ENCODE results near the gene PCSK6. TPM values are rescaled to one million over a fixed set of nuclear protein-coding genes. Genes with fewer than 3 reads are reported as not detected.

PCSK6 gene
- total RNA-seq, 3 donors from 2014 or later: 7.2 to 19.7 (median 18.0) TPM

DNA sequence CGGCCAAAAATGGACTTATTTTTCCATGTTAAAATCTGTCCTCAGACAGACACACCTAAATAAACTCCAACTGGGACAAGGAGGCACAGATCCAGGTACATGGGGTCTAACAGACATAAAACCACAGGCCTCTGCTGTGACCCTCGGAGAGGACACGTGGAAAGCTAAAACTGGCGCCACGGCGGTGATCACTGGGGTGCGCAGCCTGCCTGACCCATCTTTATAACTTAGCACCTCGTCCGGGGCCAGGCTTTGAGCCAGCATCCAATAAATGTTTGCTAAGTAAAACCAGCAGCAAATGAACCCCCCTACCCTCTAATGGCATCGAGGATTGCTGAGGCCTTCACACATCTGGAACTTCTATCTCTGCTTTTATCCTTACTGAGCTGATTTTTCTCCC, 15.3 kb downstream of the PCSK6 start:
- Histone ChIP-seq H3K4me1 (no peaks in the 10 kb centered on the region), H3K9me3 (no peaks in the 10 kb centered on the region), H3K4me3 (no peak overlapping the region), H3K36me3 (no peaks in the 10 kb centered on the region), H3K27me3 (no peaks in the 10 kb centered on the region), H3K27ac (no peak overlapping the region)
- no peak for DNase-seq (ENCODE audit: low spot score in 2 of 2)
- intact Hi-C loops (cut with DNase I; ENCODE audit: low total_unique reads): no loop called here
- TF ChIP-seq POLR2AphosphoS5 (IDR thresholded peaks at IDR 0.05) (no peak), POLR2A (IDR thresholded peaks at IDR 0.05) (no peak)
- TF ChIP-seq, protein P1, sequence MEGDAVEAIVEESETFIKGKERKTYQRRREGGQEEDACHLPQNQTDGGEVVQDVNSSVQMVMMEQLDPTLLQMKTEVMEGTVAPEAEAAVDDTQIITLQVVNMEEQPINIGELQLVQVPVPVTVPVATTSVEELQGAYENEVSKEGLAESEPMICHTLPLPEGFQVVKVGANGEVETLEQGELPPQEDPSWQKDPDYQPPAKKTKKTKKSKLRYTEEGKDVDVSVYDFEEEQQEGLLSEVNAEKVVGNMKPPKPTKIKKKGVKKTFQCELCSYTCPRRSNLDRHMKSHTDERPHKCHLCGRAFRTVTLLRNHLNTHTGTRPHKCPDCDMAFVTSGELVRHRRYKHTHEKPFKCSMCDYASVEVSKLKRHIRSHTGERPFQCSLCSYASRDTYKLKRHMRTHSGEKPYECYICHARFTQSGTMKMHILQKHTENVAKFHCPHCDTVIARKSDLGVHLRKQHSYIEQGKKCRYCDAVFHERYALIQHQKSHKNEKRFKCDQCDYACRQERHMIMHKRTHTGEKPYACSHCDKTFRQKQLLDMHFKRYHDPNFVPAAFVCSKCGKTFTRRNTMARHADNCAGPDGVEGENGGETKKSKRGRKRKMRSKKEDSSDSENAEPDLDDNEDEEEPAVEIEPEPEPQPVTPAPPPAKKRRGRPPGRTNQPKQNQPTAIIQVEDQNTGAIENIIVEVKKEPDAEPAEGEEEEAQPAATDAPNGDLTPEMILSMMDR (IDR thresholded peaks at IDR 0.05): no peak

DNA sequence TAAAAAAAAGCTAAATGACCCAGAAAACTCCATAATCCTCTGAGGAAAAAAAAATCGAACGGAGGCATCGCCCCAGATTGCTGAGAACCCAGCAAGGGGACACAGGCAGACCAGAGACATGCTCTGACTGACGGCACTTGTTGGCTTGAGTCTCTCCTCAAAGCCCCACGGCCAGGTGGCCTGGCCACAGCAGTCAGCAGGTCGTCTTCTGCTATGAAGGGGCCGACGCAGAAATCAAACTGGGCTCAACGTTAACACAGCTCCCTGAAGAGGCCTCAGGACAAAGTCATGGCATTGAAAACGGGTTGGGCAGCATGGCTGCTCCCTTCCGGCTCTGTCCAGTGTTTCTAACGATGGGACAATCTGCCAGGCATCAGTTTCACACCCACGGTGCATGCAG, 17.5 kb downstream of the PCSK6 start:
- no peaks in the 10 kb centered on the region for H3K27me3 ChIP-seq
- H3K27ac ChIP-seq: no peak overlapping the region
- H3K36me3 ChIP-seq: no peaks in the 10 kb centered on the region
- intact Hi-C loops (cut with DNase I; ENCODE audit: low total_unique reads): no loop called here
- H3K9me3 ChIP-seq: no peaks in the 10 kb centered on the region
- H3K4me1 ChIP-seq: no peaks in the 10 kb centered on the region
- DNase-seq (ENCODE audit: low spot score in 2 of 2): no peak
- no peak overlapping the region for H3K4me3 ChIP-seq
- TF ChIP-seq POLR2A (IDR thresholded peaks at IDR 0.05) (no peak), POLR2AphosphoS5 (IDR thresholded peaks at IDR 0.05) (no peak)
- TF ChIP-seq, protein P1 (IDR thresholded peaks at IDR 0.05): no peak

DNA sequence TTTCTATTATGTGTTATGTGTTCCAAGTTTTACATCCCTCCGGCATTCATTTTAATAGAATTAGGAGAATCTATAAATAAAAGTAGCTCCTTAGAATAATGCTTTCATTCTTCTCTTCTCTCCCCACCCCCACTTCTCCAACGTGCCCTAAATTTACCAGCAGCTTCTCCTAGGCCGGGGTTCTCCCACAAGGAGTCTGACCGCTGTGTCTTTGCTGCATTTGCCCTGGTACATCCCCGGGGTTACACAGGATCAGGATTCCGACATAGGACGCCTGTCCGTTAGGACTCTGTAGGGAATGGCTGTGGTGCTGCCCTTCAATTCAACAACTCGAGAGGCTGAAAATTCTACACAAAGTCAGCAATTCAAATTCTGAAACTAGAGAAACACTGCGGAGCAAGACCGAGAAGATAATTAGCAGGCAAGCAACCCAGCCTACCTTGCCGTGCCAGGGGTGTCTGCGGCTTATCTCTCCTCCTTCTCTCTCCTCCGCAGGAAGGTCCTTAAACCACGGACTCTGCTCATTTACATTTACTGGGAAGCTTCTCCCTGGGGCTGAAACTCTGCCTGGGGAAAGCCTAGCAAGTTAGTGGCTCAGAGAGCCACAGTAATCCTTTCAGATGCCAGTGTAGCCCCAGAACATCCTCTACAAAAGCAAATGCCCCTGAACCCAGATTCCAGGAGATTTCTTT, 18.8 kb downstream of the PCSK6 start:
- H3K4me3 ChIP-seq: peak overlapping the region in 2 of 3 donors; percentile 6 to 16
- no peak for TF ChIP-seq POLR2AphosphoS5 (IDR thresholded peaks at IDR 0.05)
- TF ChIP-seq, protein P1 (IDR thresholded peaks at IDR 0.05): no peak
- TF ChIP-seq POLR2A (IDR thresholded peaks at IDR 0.05): no peak
- H3K4me1 ChIP-seq: no peaks in the 10 kb centered on the region
- intact Hi-C loops (cut with DNase I; ENCODE audit: low total_unique reads): no loop called here
- H3K27ac ChIP-seq: no peak overlapping the region
- H3K9me3 ChIP-seq: no peaks in the 10 kb centered on the region
- DNase-seq (ENCODE audit: low spot score in 2 of 2): no peak
- H3K36me3 ChIP-seq: no peaks in the 10 kb centered on the region
- no peaks in the 10 kb centered on the region for H3K27me3 ChIP-seq

DNA sequence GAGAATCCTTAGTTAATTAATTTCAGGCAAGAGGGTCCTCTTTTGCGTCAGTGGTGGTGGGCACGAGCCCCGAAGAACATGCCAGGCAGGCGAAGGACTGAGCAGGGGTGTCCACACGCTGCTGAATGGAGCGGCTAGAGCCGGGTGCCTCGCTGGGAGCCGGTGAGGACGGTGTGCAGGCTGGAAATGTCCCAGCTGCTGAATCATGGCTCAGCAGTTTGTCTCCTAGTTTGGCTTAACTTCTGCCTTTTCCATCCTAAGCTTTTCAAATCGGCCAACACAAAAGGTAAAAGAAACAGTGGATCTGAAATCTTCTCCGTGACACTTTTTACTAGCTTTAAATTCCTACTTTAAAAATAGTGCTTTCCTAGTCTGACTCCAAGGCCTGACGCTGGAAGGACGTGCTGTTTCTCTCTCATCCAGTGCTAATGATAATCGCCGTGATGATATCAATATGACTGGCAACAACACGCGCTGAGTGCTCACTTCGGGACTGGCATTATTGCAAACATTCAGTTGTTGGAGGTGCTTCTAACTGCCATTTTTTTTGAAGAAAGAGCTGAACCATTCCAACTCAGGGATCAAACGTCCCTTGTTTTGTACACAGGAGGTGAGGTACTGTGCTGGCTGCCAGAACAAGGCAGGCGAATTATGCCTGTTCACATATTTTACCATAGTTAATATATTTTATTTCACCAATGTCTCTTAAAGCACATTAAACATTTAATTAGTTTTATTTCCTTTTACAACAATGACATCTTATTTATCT, 19.8 kb downstream of the PCSK6 start:
- no peak for DNase-seq (ENCODE audit: low spot score in 2 of 2)
- no peaks in the 10 kb centered on the region for H3K36me3 ChIP-seq
- peak overlapping the region in 2 of 3 donors; percentile 15 to 38 for H3K4me3 ChIP-seq
- H3K4me1 ChIP-seq: no peaks in the 10 kb centered on the region
- intact Hi-C loops (cut with DNase I; ENCODE audit: low total_unique reads): no loop called here
- H3K27me3 ChIP-seq: no peaks in the 10 kb centered on the region
- no peak for TF ChIP-seq POLR2AphosphoS5 (IDR thresholded peaks at IDR 0.05)
- no peak for TF ChIP-seq POLR2A (IDR thresholded peaks at IDR 0.05)
- TF ChIP-seq, protein P1 (IDR thresholded peaks at IDR 0.05): no peak
- H3K27ac ChIP-seq: no peak overlapping the region
- H3K9me3 ChIP-seq: no peaks in the 10 kb centered on the region

DNA sequence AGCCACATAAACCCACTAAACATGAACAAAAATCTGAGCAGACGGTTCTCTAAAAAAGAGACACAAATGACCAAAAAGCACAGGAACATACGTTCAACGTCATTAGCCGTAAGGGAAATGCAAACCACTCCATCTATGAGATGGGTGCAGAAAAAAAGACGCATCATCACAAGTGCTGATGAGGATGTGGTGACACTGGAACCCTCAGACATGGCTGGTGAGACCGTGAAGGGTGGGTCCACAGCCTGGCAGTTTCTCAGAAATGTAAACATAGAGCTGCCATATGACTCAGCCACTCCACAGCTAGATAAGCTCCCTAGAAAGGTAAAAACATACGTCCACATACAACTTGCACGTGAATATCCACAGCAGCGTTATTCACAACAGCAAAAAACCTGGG, 23.3 kb downstream of the PCSK6 start:
- TF ChIP-seq POLR2A (IDR thresholded peaks at IDR 0.05): no peak
- TF ChIP-seq, protein P1 (IDR thresholded peaks at IDR 0.05): no peak
- no peak for TF ChIP-seq POLR2AphosphoS5 (IDR thresholded peaks at IDR 0.05)

More for the DNA sequence above, 23.3 kb downstream of the PCSK6 start:
- Histone ChIP-seq H3K36me3 (no peaks in the 10 kb centered on the region), H3K27ac (no peak overlapping the region), H3K4me1 (no peaks in the 10 kb centered on the region), H3K9me3 (no peaks in the 10 kb centered on the region), H3K27me3 (no peaks in the 10 kb centered on the region), H3K4me3 (no peak overlapping the region)
- DNase-seq (ENCODE audit: low spot score in 2 of 2): no peak
- intact Hi-C loops (cut with DNase I; ENCODE audit: low total_unique reads): no loop called here
